Fibroblast of lung (primary cell): ENCODE measurements around the gene RCL1.

Experiments
- CTCF ChIP-seq, 2 donors: IDR thresholded peaks in 1 of 2; conservative IDR thresholded peaks in 1 of 2; 1 replicate in 1 of 2; 2 replicates in 1 of 2; pipeline ENCODE4 v1.5.1; 2011 to 2012; ENCODE audit warnings: low read length in 2 of 2, control low read depth in 1 of 2, inconsistent platforms in 1 of 2, low read depth in 1 of 2, mild to moderate bottlenecking in 1 of 2
- EZH2 ChIP-seq: IDR thresholded peaks from 2 replicates; pipeline ENCODE4 v1.5.1; 2012; ENCODE audit warnings: low read length, control low read depth, mild to moderate bottlenecking; ENCODE audit errors: missing control alignments

GRCh38 chr9:4750023-4750673 lies 42.6 kb upstream of the RCL1 start:
- TF ChIP-seq CTCF (conservative IDR thresholded peaks at IDR 0.05 in 1 of 2, IDR thresholded peaks at IDR 0.05 in 1 of 2; ENCODE audit: low read depth in 1 of 2, low read length in 2 of 2): peak; percentile 33 to 63
- TF ChIP-seq EZH2: no peak
